Measurements from ENCODE around the gene WRAP53. TPM values are rescaled to one million over a fixed set of nuclear protein-coding genes. Genes with fewer than 3 reads are reported as not detected.

WRAP53 gene
- total RNA-seq, 6 donors from 2014 or later, result 6.0 to 10.3 (median 7.8) TPM

DNA sequence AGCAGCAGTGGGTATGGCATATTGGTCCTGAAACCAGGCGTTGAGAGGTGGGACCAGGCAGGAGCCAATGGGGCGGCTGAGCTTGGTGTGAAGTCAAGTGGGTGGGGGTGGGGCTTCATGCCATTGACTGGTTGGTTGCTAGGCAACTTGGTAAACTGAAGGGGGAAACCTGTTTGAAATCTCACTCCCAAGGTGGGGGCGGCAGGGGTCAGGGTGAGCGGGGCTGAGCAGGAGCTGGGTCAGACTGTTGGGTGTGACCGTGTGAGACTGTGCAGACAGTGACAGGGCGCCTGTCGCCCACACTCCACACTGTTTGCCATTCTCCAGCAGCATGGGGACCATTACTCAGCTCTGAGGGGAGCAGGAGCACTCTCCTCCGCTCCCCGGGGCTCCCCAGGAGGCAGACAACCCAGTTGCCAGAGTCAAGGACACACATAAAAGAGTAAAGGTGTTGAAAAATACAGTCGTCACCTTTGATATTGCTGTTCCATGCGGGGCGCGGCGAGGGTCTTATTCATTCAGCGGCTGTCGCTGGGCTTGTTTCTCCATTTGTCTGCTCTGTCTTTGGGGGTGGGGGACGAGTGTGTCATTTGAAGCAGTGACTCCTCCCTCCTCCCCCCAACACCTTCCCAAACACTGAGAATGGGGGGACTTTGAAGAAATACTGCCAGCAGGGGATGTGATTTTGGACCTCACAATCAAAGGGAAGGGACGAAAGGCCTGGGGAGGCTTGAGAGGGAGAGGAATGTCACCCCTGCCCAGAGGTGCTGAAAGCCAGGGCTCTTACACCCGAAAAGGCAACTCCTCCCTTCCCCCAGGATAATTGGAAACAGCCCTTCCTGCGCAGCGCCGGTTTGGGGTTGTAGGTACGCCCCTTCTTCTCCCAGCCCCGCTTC is 15.6 kb downstream of the WRAP53 start:
- peak in 1 of 2 donors; percentile 30 for DNase-seq
- H3K9me3 ChIP-seq, result no peaks in the 10 kb centered on the region
- peaks cover 3 to 28% (median 26%) of the 10 kb centered on the region in 4 donors for H3K36me3 ChIP-seq
- peak in 1 of 2 donors; percentile 58 for ATAC-seq (ENCODE audit: low FRiP score in 2 of 2)
- no peak overlapping the region for H3K4me3 ChIP-seq
- peaks cover 10 to 23% (median 13%) of the 10 kb centered on the region in 4 donors for H3K4me1 ChIP-seq
- WGBS, 2 donors, result 39 to 44% methylated on average over 19 to 24 of the region's 24 CpGs
- H3K27ac ChIP-seq, result no peak overlapping the region
- TF ChIP-seq, protein P1, sequence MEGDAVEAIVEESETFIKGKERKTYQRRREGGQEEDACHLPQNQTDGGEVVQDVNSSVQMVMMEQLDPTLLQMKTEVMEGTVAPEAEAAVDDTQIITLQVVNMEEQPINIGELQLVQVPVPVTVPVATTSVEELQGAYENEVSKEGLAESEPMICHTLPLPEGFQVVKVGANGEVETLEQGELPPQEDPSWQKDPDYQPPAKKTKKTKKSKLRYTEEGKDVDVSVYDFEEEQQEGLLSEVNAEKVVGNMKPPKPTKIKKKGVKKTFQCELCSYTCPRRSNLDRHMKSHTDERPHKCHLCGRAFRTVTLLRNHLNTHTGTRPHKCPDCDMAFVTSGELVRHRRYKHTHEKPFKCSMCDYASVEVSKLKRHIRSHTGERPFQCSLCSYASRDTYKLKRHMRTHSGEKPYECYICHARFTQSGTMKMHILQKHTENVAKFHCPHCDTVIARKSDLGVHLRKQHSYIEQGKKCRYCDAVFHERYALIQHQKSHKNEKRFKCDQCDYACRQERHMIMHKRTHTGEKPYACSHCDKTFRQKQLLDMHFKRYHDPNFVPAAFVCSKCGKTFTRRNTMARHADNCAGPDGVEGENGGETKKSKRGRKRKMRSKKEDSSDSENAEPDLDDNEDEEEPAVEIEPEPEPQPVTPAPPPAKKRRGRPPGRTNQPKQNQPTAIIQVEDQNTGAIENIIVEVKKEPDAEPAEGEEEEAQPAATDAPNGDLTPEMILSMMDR (IDR thresholded peaks at IDR 0.05), result no peak
- TF ChIP-seq POLR2AphosphoS5 (IDR thresholded peaks at IDR 0.05) (no peak), EP300 (IDR thresholded peaks at IDR 0.05) (no peak), POLR2A (IDR thresholded peaks at IDR 0.05) (no peak)
- H3K27me3 ChIP-seq, result peaks cover 0 to 24% (median 10%) of the 10 kb centered on the region in 4 donors

- H3K36me3 ChIP-seq, result peaks cover 3 to 28% (median 26%) of the 10 kb centered on the region in 4 donors
- no peak within 1 kb of the TSS for H3K27ac ChIP-seq
- peak within 1 kb of the TSS in 3 of 4 donors; percentile 25 to 47 (median 40) for H3K4me3 ChIP-seq
- no peaks in the 10 kb centered on the region for H3K9me3 ChIP-seq
- DNase-seq, result peak in 1 of 2 donors; percentile 83
- peak in 1 of 2 donors; percentile 7 for ATAC-seq (ENCODE audit: low FRiP score in 2 of 2)
- TF ChIP-seq, protein P1 (IDR thresholded peaks at IDR 0.05), result no peak
- TF ChIP-seq POLR2AphosphoS5 (IDR thresholded peaks at IDR 0.05) (no peak), POLR2A (IDR thresholded peaks at IDR 0.05) (no peak), EP300 (IDR thresholded peaks at IDR 0.05) (no peak)
- H3K27me3 ChIP-seq, result peaks cover 0 to 24% (median 10%) of the 10 kb centered on the region in 4 donors
- WGBS, 2 donors, result 4 to 6% methylated on average over 16 to 27 of the region's 45 CpGs
- H3K4me1 ChIP-seq, result peaks cover 10 to 23% (median 13%) of the 10 kb centered on the region in 4 donors
Measured at GRCh38 chr17:7704601-7705268, 16.5 kb downstream of the WRAP53 start, which contains the start of gene EFNB3. TSS of gene EFNB3 (plus strand) at chr17:7705202. CDS start at chr17:7705599, 397 bp downstream.

DNA sequence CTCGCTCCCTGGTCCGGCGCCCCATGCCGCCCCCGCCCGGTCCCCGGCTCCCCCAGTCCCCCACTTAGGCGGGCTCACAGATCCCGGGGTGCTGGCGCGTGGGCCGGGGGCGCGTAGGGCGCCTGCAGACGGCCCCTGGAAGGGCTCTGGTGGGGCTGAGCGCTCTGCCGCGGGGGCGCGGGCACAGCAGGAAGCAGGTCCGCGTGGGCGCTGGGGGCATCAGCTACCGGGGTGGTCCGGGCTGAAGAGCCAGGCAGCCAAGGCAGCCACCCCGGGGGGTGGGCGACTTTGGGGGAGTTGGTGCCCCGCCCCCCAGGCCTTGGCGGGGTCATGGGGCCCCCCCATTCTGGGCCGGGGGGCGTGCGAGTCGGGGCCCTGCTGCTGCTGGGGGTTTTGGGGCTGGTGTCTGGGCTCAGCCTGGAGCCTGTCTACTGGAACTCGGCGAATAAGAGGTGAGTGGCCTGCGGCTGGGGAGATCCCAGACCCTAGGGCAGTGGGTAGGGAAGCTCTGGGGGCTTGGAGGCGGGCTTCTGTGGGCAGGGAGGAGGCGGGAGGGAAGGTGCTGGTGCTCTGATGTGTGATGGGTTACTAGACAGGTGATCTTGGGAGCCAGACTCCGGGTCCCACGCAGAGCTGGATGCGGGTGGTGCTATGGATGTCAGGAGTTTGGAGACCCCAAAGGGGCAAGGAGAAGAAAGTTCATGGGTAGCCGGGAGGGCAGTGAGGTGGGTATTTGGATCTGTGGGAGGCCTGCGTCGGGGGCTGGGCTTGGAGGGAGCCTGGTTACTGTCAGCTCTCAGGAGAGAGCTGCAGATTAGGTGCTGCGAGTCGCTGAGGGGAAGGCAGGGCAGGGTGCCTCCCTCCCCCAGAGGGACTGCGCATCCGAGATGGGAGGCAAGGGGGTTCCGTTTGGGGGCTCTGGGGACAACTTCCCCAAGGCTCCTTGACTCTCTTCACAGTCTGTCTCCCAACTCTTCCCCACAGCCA is 17.3 kb downstream of the WRAP53 start:
- no peaks in the 10 kb centered on the region for H3K9me3 ChIP-seq
- ATAC-seq (ENCODE audit: low FRiP score in 2 of 2) (no peak), DNase-seq (peak in 1 of 2 donors; percentile 84)
- peaks cover 3 to 27% (median 25%) of the 10 kb centered on the region in 4 donors for H3K36me3 ChIP-seq
- TF ChIP-seq POLR2AphosphoS5 (IDR thresholded peaks at IDR 0.05) (no peak), POLR2A (IDR thresholded peaks at IDR 0.05) (no peak), EP300 (IDR thresholded peaks at IDR 0.05) (no peak)
- TF ChIP-seq, protein P1 (IDR thresholded peaks at IDR 0.05), result no peak
- no peak overlapping the region for H3K27ac ChIP-seq
- H3K27me3 ChIP-seq, result peaks cover 0 to 24% (median 10%) of the 10 kb centered on the region in 4 donors
- WGBS, 2 donors, result 6 to 12% methylated on average over 17 to 20 of the region's 50 CpGs
- H3K4me1 ChIP-seq, result peaks cover 10 to 23% (median 13%) of the 10 kb centered on the region in 4 donors
- peak overlapping the region in 3 of 4 donors; percentile 25 to 47 (median 40) for H3K4me3 ChIP-seq

Data from upper lobe of left lung (tissue), 6 donors.